Brain pericyte (primary cell): Measurements from ENCODE around the gene SUFU.
A peak's percentile ranks its signal among the peaks of the same experiment; 100 is the strongest.

ENCODE experiments used
- DNase-seq: peaks from one replicate; pipeline ENCODE4 v3.0.0-alpha.2; 2012; ENCODE audit warnings: low read depth, low spot score

SUFU gene

GRCh38 chr10:102549549-102549948 is 45.8 kb downstream of the SUFU start:
- no peak for DNase-seq

DNA sequence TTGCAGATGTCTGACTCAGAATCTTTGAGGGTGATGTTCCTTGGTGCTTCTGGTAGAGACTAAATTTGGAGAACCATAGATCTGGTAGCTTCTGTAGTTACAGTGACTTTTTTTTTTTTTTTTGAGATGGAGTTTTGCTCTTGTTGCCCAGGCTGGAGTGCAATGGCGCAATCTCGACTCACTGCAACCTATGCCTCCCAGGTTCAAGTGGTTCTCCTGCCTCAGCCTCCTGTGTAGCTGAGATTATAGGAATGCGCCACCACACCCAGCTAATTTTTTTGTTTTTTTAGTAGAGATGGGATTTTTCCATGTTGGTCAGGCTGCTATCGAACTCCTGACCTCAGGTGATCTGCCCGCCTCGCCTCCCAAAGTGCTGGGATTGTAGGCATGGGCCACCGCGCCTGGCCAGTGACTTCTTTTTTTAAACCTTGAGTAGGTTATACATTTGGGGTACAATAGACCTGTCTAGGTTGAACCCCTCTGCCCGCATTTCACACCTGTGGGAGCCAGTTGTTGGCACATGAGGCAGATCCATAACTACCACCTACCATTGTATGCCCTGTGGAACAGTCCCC is 47.0 kb downstream of the SUFU start:
- DNase-seq, result no peak

DNA sequence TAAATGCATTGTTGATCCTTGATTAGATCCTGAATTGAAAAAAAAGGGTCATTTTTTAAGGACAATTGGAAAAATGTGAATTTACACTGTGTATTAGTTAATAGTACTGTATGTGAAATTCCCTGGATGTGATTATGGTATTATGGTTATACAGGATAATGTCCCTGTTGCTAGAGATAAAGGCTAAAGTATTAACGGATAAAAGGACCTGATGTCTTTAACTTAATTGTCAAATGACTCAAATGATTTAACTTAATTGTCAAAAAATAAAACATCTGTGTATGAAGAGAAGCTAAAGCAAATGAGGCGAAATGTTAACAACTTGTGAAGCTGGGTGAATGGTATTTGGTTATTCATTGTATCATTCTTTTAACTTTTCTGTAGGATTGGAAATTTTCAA is 48.8 kb downstream of the SUFU start:
- DNase-seq, result no peak

DNA sequence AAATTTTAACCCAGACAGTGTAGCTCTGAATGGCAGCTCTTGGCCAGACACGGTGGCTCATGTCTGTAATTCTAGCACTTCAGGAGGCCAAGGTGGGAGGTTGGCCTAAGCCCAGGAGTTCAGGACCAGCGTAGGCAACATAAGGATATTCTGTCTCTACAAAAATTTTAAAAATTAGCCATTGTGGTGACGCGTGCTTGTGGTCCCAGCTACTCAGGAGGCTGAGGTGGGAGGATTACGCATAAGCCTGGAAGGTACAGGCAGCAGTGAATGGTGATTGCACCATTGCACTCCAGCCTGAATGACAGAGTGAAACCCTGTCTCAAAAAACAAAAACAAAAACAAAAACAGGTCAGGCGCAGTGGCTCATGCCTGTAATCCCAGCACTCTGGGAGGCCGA is 50.0 kb downstream of the SUFU start:
- DNase-seq, result no peak

DNA sequence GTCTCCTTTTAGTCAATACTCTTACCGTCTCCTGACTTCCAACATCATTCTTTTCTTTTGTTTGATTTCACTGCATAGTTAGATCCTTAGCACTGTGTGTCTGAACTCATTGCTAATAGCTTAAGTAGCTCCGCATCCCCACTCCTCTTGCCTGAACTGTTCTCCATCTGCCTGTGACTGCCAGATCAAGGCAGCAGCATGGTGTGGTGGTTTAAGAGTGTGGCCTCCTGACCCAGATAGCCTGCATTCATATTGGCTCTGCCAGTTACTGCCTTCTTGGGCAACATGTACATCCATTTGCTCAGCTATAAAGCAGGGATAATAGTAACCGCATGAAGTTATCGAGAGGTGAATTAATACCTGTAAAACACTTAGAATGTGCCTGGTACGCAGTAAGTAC is 50.8 kb downstream of the SUFU start:
- DNase-seq, result no peak

GRCh38 chr10:102555781-102556328 is 52.1 kb downstream of the SUFU start:
- no peak for DNase-seq

- no peak for DNase-seq
These were observed 53.8 kb downstream of the SUFU start for GRCh38 chr10:102557569-102557968.

GRCh38 chr10:102559764-102560163 is 56.0 kb downstream of the SUFU start:
- no peak for DNase-seq

GRCh38 chr10:102564209-102564834 is 60.5 kb downstream of the SUFU start:
- no peak for DNase-seq

DNA sequence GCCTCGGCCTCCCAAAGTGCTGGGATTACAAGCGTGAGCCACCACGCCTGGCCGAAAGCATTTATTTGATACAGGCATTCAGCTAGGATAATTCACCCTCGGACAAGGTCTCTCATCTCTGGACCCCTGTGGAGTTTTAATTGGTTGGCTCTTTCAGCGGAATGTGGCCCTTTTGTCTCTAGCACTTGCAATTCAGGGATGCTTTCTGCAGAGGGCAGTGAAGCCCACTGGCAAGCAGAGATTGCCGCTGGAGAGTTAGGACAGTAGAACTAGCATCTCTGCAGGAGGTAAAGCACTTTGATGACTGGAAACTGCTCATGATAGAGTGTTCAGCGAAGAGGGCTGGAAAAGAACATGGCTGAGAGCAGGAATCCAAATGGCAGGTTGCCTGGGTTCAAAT is 62.0 kb downstream of the SUFU start:
- DNase-seq, result no peak

DNA sequence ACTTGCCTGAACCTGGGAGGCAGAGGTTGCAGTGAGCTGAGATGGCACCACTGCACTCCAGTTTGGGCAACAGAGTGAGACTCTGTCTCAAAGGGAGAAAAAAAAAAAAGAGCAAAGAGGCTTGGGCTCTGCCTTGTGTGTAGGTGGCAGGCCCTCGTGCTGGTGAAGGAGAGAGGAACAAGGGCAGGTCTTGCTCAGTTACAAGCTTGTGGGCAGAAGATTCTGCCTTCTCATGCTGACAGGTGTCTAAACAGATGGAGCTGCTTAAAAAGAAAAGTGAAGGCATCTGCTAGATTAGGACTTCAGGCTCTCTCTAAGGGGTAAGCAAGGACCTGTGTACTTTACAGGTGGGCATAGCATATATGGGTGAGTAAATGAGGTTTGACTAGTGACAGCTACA is 75.0 kb downstream of the SUFU start:
- no peak for DNase-seq

DNA sequence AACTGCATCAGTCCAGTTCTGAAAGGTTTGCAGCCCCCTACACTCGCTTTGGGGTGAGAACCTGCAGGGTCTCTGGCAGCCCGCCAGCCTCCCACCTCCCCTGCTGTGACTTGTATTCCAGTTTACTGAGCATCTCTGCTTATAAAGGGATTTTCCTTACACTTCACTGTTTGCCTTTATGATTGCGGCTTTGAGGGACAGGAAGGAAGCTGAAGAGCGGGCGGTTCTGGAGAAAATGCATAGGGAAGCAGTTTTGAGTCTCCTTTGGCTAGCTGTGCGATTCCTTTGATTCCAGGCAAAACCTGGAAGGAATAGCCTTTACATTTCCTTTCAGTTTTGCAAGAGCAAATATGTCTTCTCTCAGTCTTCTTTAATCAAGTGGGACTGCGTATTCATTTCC is 75.6 kb downstream of the SUFU start:
- DNase-seq, result no peak

DNA sequence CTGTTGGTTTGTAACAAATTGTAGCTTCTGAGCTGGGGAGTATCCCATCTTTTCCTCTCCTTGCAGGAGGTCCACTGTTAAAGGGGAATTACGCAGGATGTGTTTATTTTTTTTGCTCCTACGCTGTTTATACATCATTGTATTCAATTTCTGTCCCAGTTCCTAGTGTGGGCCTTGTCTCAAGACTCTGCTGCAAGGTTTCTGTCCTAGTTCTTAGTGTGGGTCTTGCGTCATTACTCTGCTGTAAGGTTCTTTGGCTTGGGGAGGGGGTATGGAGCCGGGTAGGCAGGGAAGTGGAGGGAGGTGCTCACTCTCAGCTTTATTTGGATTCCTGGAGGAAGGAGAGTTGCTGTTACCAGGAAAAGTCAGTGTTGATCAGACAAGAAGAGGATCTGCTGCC is 76.5 kb downstream of the SUFU start:
- peak; percentile 67 for DNase-seq

DNA sequence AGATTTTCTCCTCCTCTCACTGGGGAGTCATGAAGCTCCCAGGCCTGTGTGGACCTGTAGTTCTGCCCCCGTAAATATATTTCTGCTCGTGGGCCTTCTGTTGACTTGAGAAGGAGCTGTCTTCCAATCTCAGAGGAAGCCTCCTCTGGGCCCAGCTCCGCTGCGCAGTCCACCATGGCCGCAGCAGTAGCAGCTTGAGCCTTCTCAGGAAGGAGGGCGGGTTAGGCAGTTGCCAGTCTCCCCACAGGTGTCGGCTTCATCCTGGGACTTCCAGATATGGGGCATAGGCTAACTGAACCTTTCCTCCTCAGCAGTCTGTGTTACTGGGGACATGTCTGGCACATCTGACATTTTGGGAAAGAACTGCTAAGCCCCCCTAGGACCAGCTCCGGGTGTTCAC is 77.6 kb downstream of the SUFU start:
- no peak for DNase-seq

DNA sequence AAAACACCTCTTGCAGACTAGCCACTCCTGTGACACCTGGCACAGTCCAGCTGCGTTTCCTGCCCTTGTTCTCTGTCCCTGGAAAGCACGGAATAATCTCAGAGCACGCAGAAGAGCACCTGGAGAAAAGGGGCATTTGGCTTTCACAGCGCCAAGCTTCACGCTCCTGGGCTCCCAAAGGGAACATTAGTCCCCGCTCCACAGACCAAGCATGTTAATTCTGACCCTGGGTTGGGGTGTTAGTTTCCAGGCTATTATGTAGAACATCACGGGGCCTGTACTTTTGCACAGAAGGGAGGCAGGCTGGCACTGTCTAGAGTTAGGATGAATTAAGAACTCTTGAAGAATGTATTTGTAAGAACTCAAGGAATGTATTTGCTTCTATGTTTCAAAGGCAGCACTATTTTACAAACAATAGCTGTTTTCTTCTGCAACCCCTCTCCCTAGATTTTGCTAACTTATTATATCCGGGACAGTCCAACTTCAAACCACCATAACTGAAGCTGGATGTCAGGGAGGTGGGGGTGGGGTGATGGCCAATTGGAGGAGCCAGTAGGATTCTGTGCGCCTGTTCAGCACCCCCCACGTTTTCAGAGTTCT is 78.3 kb downstream of the SUFU start:
- no peak for DNase-seq

- DNase-seq, result peak; percentile 72
These were observed 80.0 kb downstream of the SUFU start for GRCh38 chr10:102583435-102584417.

DNA sequence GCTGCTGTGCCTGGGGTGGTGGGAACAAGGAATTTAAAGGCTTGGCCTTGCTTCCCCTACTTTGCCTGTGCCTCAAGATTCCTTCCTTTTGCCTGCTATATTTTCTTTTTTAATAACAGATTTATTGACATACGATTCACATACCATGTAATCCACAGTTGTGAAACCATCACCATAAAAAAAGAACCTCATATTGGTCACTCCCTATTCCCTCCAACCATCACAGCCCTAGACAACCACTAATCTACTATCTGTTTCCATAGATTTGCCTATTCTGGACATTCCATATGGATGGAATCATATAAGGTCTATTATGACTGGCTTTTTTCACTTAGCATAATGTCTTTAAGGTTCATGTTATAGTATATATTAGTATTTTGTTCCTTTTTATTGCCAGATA is 81.3 kb downstream of the SUFU start:
- no peak for DNase-seq

GRCh38 chr10:102586858-102587257 is 83.1 kb downstream of the SUFU start:
- DNase-seq, result no peak

- DNase-seq, result no peak
These were observed 85.1 kb downstream of the SUFU start for GRCh38 chr10:102588875-102589274.

GRCh38 chr10:102593074-102593803 is 89.5 kb downstream of the SUFU start:
- DNase-seq, result no peak

- DNase-seq, result no peak
These were observed 90.0 kb downstream of the SUFU start for GRCh38 chr10:102593804-102594079.

- no peak for DNase-seq
These were observed 91.5 kb downstream of the SUFU start for GRCh38 chr10:102595293-102595692.
